ENCODE measurements around the gene SYNGR4. TPM values are rescaled to one million over a fixed set of nuclear protein-coding genes. Genes with fewer than 3 reads are reported as not detected.
A peak's percentile ranks its signal among the peaks of the same experiment; 100 is the strongest.
"Not testable (repeated sequence)": the region's sequence is repeated elsewhere in the genome, so short reads cannot be mapped to it uniquely, and the experiment has no call there.

The SYNGR4 gene, protein sequence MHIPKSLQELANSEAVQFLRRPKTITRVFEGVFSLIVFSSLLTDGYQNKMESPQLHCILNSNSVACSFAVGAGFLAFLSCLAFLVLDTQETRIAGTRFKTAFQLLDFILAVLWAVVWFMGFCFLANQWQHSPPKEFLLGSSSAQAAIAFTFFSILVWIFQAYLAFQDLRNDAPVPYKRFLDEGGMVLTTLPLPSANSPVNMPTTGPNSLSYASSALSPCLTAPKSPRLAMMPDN
- total RNA-seq (2014; rRNA removed; shearing (Covaris generic)) = not detected in 2 replicates

DNA sequence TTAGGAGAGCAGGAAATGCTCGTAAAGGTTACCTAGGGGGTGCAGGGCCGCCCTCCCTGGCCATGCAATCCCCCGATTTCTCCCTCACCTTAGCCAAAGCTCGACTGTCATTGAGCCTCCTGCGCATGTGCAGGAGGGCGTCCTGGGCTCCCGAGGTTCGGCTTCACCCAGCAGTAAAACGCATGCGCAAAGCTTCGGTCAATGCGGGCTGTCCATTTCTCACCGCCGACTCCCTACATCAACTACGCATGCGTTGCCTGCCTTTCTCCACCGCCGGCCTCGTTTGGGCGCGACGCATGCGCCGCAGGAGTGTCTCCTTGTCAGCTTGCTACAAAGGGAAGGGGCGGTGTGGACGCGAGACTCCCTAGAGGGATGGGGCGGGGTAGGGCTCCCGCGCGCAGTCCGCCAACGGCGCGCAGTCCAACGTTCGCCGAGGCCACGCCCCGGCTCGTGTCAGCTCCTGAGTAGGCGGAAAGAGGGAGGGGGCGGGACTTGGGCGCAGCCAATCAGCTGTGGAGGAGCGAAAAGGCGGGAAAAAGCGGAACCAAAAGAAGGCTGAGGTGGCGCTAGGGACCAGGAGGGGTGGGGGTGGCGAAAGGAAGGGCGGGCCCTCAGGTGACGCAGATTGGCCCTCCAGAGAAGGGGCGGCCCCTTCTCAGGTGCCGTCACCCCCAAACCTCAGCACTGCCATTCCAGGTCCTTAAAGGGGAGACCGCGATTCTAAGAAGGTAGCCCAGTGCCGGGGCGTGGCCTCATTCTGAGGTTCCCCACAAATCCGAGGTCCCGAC lies at the start of gene SYNGR4, which contains the start of gene TMEM143:
SYNGR4 (plus strand) TSS at position 558 of the 788 bp plus-strand sequence. CDS start 1,476 bp downstream, outside the sequence.
TMEM143 (minus strand) TSS at position 131 of the 788 bp plus-strand sequence; CDS start at position 111, 20 bp downstream.
- peak; percentile 100 for DNase-seq (ENCODE audit: low read depth)

DNA sequence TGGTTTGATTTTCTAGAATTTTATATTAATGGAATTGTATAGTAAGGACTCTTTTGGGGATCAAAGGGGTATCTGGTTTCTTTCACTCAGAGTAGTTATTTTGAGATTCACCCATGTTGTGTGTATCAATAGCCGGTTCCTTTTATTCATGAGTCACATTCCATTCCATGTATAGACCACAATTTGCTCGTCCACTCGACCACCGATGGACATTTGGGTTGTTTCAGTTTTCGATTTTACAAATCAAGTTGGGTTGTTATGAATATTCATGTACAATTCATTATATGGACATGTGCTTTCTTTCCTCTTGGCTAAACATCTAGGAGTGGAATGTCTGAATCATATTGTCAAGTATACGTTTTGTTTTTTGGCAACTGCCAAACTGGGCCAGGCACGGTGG lies 48.5 kb upstream of the SYNGR4 start:
- no peak for DNase-seq (ENCODE audit: low read depth)

GRCh38 chr19:48317708-48317960 lies 46.5 kb upstream of the SYNGR4 start:
- DNase-seq (ENCODE audit: low read depth) = not testable (repeated sequence)

- DNase-seq (ENCODE audit: low read depth) = no peak
Measured at GRCh38 chr19:48318286-48318987, 45.7 kb upstream of the SYNGR4 start.

DNA sequence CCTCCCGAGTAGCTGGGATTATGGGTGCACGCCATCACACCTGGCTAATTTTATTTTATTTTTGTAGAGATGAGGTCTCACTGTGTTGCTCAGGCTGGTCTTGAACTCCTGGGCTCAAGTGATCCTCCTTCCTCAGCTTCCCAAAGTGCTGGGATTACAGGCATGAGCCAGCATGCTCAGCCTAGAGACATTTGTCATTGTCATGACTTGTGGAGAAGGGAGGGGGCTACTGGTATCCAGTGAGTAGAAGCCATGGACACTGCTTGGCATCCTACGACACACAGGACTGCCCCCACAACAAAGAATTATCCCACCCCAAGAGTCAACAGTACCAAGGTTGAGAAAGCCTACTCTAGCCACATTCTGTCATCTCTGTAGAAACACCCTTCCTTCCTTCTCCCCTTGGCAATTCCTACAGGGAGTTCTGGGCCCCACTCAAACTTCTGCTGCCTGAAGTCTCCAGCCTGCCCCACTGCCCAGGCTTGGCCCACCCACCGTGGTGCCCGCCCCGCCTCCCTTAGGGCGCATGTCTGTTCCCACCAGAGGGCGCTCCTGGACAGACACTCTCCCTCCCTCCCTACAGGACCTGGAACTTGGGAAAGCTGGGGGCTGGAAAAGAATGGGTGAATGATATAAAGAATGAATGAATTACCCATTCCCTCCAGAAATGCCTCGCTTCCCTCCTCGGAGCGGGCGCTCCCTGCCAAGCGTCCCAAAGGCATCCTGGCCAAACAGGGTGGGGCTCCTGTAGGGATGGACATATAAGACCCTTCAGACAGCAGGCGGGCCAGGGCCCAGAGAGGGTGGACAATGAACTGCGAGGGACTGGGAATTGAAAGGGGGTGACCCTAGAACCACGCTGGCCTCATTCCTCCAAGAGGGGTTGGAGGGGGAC lies 44.3 kb upstream of the SYNGR4 start:
- DNase-seq (ENCODE audit: low read depth) = peak; percentile 85

DNA sequence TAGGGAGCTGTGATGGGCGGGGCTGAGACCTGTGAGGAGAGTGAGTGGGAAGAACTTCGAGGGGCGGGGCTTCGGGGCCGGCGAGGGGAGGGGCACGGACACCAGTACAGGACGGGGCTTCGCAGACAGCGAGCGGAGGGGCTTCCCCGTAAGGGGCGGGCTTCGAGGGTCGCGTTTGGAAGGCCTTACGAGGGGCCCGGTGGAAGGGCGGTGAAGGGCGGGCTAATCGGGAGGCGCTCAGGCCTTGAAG lies 42.9 kb upstream of the SYNGR4 start:
- DNase-seq (ENCODE audit: low read depth) = peak; percentile 96

DNA sequence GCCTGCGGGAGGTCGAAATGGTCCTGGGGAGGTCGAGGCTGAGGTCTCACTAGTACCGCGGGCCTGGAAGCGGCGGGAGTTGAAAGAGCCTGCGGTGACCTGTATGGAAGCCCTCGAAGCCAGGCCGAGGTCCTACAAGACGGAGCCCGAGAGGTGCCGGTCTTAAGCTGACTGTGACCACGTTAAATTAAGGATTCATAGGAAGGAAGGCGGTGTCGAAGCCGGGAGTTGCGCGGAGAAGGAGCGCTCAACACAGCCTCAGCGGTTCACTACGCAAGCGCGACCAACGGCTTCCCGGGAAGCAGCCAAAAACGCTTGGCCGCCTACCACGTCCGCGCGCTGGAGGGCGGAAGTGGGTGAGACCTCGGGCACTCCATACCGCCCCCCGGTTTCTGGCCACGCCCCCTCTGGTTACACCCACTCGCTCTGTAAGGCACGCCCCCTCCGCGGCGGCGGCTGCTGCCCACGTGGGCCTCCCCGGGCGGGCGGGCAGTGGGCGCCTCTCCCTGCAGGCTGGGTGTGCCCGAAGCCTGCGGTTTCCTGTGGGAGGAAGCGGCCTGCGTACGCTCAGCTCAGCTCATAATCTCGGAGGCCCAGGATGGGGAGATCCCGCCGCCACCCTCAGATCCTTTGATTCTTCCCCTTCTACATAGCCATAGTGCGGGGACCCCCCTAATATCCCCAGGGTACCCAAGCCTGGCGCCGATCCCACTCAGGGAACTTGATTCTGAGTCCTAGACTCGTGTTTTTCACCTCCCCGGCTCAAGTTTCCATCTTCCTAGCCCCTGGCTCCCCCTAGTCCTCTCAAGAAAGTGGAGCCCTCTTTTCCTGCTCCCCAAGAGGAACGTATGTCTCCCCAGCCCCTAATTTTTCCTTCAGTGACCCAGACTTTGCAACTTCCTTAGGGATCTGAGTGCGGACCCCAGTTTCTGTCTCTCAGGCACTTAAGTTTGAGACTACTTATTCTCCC lies 42.3 kb upstream of the SYNGR4 start:
- peak; percentile 99 for DNase-seq (ENCODE audit: low read depth)

DNA sequence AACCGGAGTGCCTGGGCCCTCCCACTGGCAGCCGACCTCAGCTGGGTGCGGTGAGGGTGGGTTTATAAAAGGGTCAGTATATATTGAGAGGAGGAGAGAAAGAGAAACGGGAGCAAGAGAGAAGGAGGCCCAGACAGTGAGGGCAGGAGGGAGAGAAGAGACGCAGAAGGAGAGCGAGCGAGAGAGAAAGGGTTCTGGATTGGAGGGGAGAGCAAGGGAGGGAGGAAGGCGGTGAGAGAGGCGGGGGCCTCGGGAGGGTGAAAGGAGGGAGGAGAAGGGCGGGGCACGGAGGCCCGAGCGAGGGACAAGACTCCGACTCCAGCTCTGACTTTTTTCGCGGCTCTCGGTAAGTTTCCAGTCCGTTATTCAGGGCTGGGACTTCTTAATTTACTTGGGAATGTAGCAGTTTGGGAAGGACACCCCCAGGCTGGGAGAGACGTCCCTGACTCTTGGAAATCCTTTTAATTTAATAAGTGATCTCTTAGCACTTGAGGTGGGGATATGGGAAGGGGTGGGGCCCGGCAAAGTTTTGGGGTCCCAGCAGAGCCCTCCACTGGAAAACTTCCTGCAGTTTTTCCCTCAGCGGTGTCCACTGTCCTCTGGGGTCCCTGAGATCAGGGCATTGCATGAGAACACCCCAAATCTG lies 38.8 kb upstream of the SYNGR4 start, which contains the start of gene EMP3:
EMP3 (plus strand) TSS at position 288 of the 646 bp plus-strand sequence. CDS start 1,293 bp downstream, outside the sequence.
- DNase-seq (ENCODE audit: low read depth) = peak; percentile 95

- peak; percentile 39 for DNase-seq (ENCODE audit: low read depth)
Measured at GRCh38 chr19:48329167-48329891, 34.8 kb upstream of the SYNGR4 start.

GRCh38 chr19:48330012-48330681 lies 34.0 kb upstream of the SYNGR4 start:
- no peak for DNase-seq (ENCODE audit: low read depth)

DNA sequence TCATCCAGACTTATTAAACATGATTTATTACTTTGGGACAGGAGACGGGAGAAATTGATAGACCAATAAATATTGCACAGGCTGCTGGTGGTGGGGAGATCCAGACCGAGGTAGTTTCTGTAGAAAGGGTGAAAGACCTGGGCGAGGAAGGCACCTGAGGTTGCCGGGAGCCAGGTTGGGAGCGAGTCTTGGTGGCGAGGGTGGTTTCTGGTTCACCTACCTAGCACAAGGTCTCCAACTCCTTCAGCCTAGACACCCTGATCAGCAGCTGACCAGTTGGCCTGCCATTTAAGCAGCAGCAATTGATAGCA lies 31.9 kb upstream of the SYNGR4 start:
- DNase-seq (ENCODE audit: low read depth) = no peak

DNA sequence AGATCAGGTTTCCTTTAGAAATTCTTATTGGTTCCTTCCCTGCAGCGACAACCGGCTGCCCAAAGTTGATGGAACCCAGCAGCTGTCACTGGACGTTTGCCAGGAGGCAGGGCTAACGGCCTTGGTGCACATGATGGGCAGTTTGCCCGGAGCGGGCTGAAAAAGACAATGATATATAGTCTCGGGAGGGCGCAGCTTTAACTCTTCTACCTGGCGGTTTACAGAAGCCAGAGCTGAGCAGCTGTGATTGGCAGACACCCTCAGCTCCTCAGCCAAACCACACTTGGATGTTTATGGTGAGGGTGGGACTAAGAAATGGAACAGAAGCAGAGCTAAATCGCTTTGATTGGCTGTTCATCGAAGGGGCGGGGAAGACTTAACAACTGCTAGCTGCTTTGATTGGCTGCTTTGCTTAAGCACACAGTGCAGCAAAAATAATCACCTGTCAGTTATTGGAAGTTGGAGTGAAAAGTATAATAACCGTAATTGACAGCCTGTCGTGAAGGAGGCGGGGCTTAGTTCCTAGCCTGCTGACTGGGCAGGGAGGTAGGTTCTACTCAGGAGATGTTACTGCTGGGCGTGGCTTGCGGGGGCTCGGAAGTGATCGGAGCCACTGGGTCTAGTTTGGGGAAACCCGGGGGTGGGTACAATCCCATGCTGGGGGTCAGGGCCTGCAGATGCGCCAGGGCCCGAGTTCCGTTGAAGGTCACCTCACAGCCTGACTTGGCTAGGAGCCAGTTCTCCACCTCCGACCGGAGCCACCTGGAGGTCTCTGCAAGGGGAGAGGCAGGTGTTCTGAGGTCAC lies 31.3 kb upstream of the SYNGR4 start:
- peak; percentile 93 for DNase-seq (ENCODE audit: low read depth)

- peak; percentile 97 for DNase-seq (ENCODE audit: low read depth)
Measured at GRCh38 chr19:48333467-48334384, 30.4 kb upstream of the SYNGR4 start.

GRCh38 chr19:48338253-48338755 lies 25.9 kb upstream of the SYNGR4 start:
- DNase-seq (ENCODE audit: low read depth) = no peak

DNA sequence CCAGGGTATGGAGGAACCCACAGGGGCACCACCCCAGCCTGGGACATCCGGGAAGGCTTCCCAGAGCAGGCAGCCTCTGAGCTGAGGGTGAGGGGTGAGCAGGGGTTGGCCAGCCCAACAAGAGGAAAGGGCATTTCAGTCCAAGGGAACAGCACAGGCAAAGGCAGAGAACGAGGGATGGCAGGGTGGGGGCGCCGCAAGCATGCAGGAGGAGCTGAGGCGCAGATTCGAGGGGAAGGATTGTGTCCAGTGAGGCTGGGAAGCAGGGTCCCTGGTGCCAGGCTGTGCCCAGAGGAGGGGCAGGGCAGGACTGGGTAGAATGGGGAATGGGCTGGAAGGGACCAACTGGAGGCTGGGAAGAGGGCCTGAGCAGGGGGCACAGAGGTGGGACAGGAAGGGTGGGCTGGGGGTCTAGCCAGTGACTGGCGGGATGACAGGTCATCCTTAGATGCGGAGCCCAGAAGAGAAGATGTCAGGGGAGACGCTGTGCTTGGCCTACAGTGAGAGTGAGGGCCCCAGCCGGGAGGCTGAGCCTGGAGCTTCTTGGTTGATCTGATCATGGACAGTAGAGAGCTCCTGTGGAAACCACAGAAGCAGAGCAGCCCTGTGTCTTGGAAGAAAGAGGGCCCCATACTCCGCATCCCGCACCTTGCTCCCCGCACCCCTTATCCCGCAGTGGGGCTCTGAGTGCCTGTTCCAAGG lies 25.2 kb upstream of the SYNGR4 start:
- no peak for DNase-seq (ENCODE audit: low read depth)

DNA sequence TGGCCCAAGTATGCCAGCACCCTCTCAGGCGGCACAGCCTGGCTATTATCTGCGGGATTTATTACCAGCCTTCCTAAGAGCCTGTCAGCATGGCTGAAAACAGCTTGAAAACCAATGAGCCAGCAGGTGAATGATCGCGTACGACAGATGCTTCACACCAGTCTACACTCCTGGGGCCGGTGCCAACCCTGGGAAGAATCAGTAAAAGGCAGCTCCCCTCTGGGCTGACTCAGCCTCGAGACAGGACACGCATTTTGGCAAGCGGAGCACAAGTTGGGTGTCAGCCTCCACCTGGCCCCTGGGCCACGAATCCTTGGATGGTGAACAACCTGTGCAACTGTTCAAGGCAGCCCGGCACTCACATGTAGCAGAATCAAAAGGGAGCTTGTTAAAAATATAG lies 23.2 kb upstream of the SYNGR4 start:
- peak; percentile 56 for DNase-seq (ENCODE audit: low read depth)
